Fibroblast of pulmonary artery (primary cell): ENCODE data around the gene PPM1J.

Source experiments
- DNase-seq: peaks from one replicate; pipeline ENCODE4 v3.0.0-alpha.2; 2010; ENCODE audit warnings: low read depth
- H3K4me3 ChIP-seq: replicated peaks from 2 replicates; pipeline ENCODE4 v1.5.1; 2011; ENCODE audit warnings: low read depth, mild to moderate bottlenecking, control low read depth, low read length, moderate library complexity
- TF ChIP-seq, protein P1 (sequence below): IDR thresholded peaks from 2 replicates; pipeline ENCODE4 v1.5.1; 2011; ENCODE audit warnings: mild to moderate bottlenecking, control low read depth, low read length, inconsistent platforms; ENCODE audit errors: missing control alignments

Gene PPM1J

GRCh38 chr1:112678605-112679004 is 36.5 kb downstream of the PPM1J start:
- TF ChIP-seq, protein P1, sequence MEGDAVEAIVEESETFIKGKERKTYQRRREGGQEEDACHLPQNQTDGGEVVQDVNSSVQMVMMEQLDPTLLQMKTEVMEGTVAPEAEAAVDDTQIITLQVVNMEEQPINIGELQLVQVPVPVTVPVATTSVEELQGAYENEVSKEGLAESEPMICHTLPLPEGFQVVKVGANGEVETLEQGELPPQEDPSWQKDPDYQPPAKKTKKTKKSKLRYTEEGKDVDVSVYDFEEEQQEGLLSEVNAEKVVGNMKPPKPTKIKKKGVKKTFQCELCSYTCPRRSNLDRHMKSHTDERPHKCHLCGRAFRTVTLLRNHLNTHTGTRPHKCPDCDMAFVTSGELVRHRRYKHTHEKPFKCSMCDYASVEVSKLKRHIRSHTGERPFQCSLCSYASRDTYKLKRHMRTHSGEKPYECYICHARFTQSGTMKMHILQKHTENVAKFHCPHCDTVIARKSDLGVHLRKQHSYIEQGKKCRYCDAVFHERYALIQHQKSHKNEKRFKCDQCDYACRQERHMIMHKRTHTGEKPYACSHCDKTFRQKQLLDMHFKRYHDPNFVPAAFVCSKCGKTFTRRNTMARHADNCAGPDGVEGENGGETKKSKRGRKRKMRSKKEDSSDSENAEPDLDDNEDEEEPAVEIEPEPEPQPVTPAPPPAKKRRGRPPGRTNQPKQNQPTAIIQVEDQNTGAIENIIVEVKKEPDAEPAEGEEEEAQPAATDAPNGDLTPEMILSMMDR = no peak
- no peak overlapping the region for H3K4me3 ChIP-seq
- DNase-seq = no peak

GRCh38 chr1:112677501-112677900 is 37.6 kb downstream of the PPM1J start:
- H3K4me3 ChIP-seq = no peak overlapping the region
- no peak for DNase-seq
- TF ChIP-seq, protein P1 = no peak

DNA sequence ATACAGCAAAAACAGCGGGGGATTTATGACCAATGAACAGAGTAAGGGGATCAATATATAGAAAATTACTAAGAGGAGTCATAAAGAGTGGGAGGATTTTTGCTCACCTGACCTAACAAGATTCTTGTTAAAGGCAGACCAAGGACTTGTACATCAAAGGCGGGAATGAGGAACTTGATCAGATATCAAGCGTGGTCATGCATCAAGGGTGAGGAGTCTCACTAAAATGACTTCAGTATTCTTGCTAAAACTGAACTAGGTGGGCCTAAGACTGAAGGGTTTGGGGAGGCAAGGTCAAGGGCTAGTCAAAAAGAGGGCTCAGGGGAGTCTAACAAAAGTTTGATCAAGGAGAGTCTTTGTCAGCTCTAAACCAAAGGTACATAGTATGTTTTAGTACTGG is 38.6 kb downstream of the PPM1J start:
- DNase-seq = no peak
- TF ChIP-seq, protein P1 = no peak
- H3K4me3 ChIP-seq = no peak overlapping the region

GRCh38 chr1:112675728-112676381 is 39.3 kb downstream of the PPM1J start:
- H3K4me3 ChIP-seq = peak overlapping the region; percentile 82
- TF ChIP-seq, protein P1 = no peak
- no peak for DNase-seq

GRCh38 chr1:112674986-112675727 is 40.0 kb downstream of the PPM1J start:
- DNase-seq = peak; percentile 22
- TF ChIP-seq, protein P1 = no peak

GRCh38 chr1:112674440-112674985 is 40.6 kb downstream of the PPM1J start, which contains the start of gene MOV10:
Gene MOV10 (plus strand): TSS chr1:112674659. CDS start chr1:112674913, 254 bp downstream.
- TF ChIP-seq, protein P1 = no peak
- peak; percentile 76 for DNase-seq

More at GRCh38 chr1:112674986-112675727, 40.0 kb downstream of the PPM1J start:
- H3K4me3 ChIP-seq = peak overlapping the region; percentile 82

More at GRCh38 chr1:112674440-112674985, 40.6 kb downstream of the PPM1J start, which contains the start of gene MOV10:
- peak within 1 kb of the TSS; percentile 82 for H3K4me3 ChIP-seq
